Common myeloid progenitor, CD34-positive (primary cell): ENCODE data around the gene RANBP3L.
A peak's percentile ranks its signal among the peaks of the same experiment; 100 is the strongest.
"Not testable (repeated sequence)": the region's sequence is repeated elsewhere in the genome, so short reads cannot be mapped to it uniquely, and the experiment has no call there.

Experiments used
- CTCF ChIA-PET: fragments of 350-600 bp; sonication (Branson Sonifier 250); formaldehyde crosslinking; loops from one replicate; lab custom pipeline; 2021; ENCODE audit warnings: antibody characterized with exemption; lab: Charles Lee
- POLR2A ChIA-PET: fragments of 350-600 bp; sonication (Branson Sonifier 250); formaldehyde crosslinking; loops from one replicate; lab custom pipeline; 2021; ENCODE audit warnings: antibody characterized with exemption; lab: Charles Lee
- DNase-seq, 3 donors: peaks; one replicate each; pipeline versions ENCODE4 v3.0.0 to v3.0.0-alpha.2; 2013
- H3K27ac ChIP-seq, 2 experiments: 1 replicate in 1 of 2; 2 replicates in 1 of 2; pipeline ENCODE4 v1.7.0; 2013; ENCODE audit warnings: inconsistent platforms in 2 of 2, low read length in 2 of 2, mild to moderate bottlenecking in 2 of 2, low read depth in 1 of 2, moderate library complexity in 1 of 2; ENCODE audit not compliant: severe bottlenecking in 2 of 2, insufficient read depth in 1 of 2, poor library complexity in 1 of 2
- H3K27me3 ChIP-seq, 5 experiments: replicated peaks in 2 of 5; 1 replicate in 3 of 5; 2 replicates in 2 of 5; pipeline versions ENCODE4 v1.6.1 to v1.7.0; 2013; ENCODE audit warnings: low read length in 4 of 5, mild to moderate bottlenecking in 2 of 5, moderate library complexity in 2 of 5, inconsistent platforms in 1 of 5; ENCODE audit not compliant: insufficient read depth in 5 of 5, control insufficient read depth in 4 of 5
- H3K36me3 ChIP-seq, 4 experiments: 1 replicate in 2 of 4; 2 replicates in 2 of 4; pipeline versions ENCODE4 v1.6.1 to v1.7.0; 2013; ENCODE audit warnings: low read length in 3 of 4, control low read depth in 1 of 4, mild to moderate bottlenecking in 1 of 4; ENCODE audit not compliant: control insufficient read depth in 4 of 4, insufficient read depth in 4 of 4
- H3K4me1 ChIP-seq, 4 experiments: 1 replicate in 3 of 4; 2 replicates in 1 of 4; pipeline versions ENCODE4 v1.6.1 to v1.7.1; 2013; ENCODE audit warnings: low read length in 3 of 4, mild to moderate bottlenecking in 3 of 4, control low read depth in 1 of 4, inconsistent platforms in 1 of 4, moderate library complexity in 1 of 4; ENCODE audit not compliant: control insufficient read depth in 4 of 4, insufficient read depth in 4 of 4; ENCODE audit errors: control extremely low read depth in 1 of 4
- H3K4me3 ChIP-seq, 7 experiments: 1 replicate in 4 of 7; 2 replicates in 3 of 7; pipeline versions ENCODE4 v1.5.1 to v1.7.0; 2013; ENCODE audit warnings: mild to moderate bottlenecking in 7 of 7, low read length in 6 of 7, moderate library complexity in 6 of 7, inconsistent platforms in 2 of 7, low read depth in 2 of 7, control low read depth in 1 of 7; ENCODE audit not compliant: insufficient read depth in 4 of 7, control insufficient read depth in 1 of 7; ENCODE audit errors: extremely low read depth in 1 of 7
- H3K9me3 ChIP-seq, 5 experiments: 1 replicate in 4 of 5; 2 replicates in 1 of 5; pipeline versions ENCODE4 v1.6.1 to v1.7.1; 2013; ENCODE audit warnings: low read length in 4 of 5, mild to moderate bottlenecking in 2 of 5, inconsistent platforms in 1 of 5, low read depth in 1 of 5, moderate library complexity in 1 of 5; ENCODE audit not compliant: control insufficient read depth in 4 of 5, insufficient read depth in 2 of 5; ENCODE audit errors: control extremely low read depth in 1 of 5
- WGBS: methylation state at CpG from one replicate; pipeline ENCODE4 v1.1.5; 2013; ENCODE audit not compliant: insufficient coverage; 5-methylcytosine and 5-hydroxymethylcytosine counted together

RANBP3L gene

DNA sequence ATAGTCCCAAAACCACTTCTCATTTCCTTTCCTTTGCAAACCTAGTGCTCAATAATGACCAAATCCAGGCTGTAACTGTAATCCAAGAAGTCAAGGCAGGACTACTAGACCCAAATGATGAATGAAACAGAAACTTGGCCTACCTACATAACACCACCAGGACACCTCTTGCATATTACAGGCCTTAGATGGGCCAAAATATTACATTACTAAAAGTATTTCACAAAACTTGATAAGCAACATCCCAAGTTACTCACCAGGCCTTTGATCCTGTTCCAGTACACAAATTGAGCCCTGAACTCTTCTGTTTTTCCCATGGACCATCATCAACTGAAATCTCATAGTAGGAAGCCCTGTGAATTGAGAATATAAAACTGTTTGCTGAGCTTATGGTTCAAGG, 94.8 kb downstream of the RANBP3L start:
- ChIA-PET CTCF (interaction anchor here (1.2 kb wide), 1 partner anchor 18 kb away, joined by 3 read pairs; no protein-coding TSS in a partner anchor), POLR2A (no interaction called here)
- no peak for DNase-seq
- H3K9me3 ChIP-seq: no peaks in the 10 kb centered on the region
- peaks cover 0 to 10% (median 0%) of the 10 kb centered on the region in 4 experiments for H3K4me1 ChIP-seq
- peaks cover 0 to 19% (median 10%) of the 10 kb centered on the region in 4 experiments for H3K36me3 ChIP-seq
- no peaks in the 10 kb centered on the region for H3K27me3 ChIP-seq
- H3K27ac ChIP-seq: no peak overlapping the region
- no peak overlapping the region for H3K4me3 ChIP-seq

DNA sequence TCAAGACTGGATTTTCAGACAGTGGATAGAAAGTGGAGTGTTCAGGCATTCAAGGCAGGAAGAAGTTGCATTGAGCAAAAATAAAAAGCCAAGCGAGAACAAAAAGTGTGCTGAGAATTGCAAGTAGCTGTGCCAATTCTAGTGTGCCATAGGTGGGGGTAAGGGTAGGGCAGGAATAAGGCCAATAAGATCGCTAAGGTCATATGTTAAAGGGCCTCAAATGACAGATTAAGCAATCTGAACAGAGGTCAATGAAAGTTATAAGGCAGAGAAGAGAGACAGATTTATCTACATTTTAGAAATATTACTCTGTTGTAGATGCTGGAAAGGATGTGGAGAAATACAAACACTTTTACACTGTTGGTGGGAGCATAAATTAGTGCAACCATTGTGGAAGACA, 96.4 kb downstream of the RANBP3L start:
- Histone ChIP-seq H3K4me1 (peaks cover 0 to 10% (median 0%) of the 10 kb centered on the region in 4 experiments), H3K27me3 (no peaks in the 10 kb centered on the region), H3K4me3 (no peak overlapping the region), H3K36me3 (peaks cover 0 to 22% (median 13%) of the 10 kb centered on the region in 4 experiments), H3K9me3 (no peaks in the 10 kb centered on the region), H3K27ac (no peak overlapping the region)
- CTCF ChIA-PET: no interaction called here
- POLR2A ChIA-PET: no interaction called here
- 100% methylated on average over 2 of the region's 2 CpGs for WGBS
- DNase-seq: no peak

DNA sequence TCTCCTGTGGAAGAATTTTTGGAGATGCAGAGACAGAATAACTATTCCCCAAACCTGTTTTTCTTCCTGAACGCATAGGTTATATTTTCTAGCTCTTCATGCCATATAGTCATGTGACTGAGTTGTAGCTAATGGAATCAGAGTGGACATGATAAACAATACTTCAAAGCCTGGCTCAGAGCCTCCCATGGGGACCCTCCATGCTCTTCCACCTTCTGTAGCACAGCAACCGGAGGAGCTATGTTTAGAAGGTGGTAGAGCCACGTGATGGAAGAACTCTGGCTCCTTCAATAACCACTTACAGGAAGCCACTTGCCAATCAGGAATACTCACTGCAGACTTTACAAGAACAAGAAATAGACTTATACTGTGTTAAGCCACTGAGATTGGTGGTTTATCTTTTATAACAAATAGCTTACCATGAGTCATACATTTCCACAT, 99.2 kb downstream of the RANBP3L start:
- CTCF ChIA-PET: interaction anchor here (0.6 to 1.4 kb wide), 6 partner anchors 8 to 105 kb away, joined by 3 read pairs; no protein-coding TSS in a partner anchor
- WGBS: 100% methylated on average over 1 of the region's 3 CpGs

DNA sequence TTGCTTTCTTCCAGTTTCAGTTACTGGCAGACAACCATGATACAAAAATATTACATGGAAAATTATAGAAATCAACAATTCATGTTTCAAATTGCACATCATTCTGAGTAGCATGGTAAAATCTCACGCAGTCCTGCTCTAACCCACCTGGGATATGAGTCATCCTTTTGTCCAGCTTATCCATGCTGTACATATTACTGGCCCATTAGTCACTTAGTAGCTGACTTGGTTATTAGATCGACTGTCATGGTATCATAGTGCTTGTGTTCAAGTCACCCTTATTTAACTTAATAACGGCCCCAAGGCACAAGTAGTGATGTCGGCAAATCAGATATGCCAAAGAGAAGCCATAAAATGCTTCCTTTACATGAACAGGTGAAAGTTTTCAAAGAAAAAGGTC, 101.2 kb downstream of the RANBP3L start:
- Histone ChIP-seq H3K36me3 (peaks cover 4 to 40% (median 20%) of the 10 kb centered on the region in 4 experiments), H3K27me3 (no peaks in the 10 kb centered on the region), H3K27ac (no peak overlapping the region), H3K9me3 (no peaks in the 10 kb centered on the region), H3K4me3 (no peak overlapping the region), H3K4me1 (peaks cover 0 to 10% (median 0%) of the 10 kb centered on the region in 4 experiments)
- CTCF ChIA-PET: no interaction called here
- WGBS: 100% methylated on average over 1 of the region's 4 CpGs
- POLR2A ChIA-PET: no interaction called here
- DNase-seq: no peak

More for the DNA sequence above, 99.2 kb downstream of the RANBP3L start:
- Histone ChIP-seq H3K4me3 (no peak overlapping the region), H3K27me3 (no peaks in the 10 kb centered on the region), H3K4me1 (peaks cover 0 to 10% (median 0%) of the 10 kb centered on the region in 4 experiments), H3K36me3 (peaks cover 0 to 27% (median 16%) of the 10 kb centered on the region in 4 experiments), H3K27ac (no peak overlapping the region), H3K9me3 (no peaks in the 10 kb centered on the region)
- POLR2A ChIA-PET: no interaction called here
- DNase-seq: peak in 2 of 3 donors; percentile 28 to 45

DNA sequence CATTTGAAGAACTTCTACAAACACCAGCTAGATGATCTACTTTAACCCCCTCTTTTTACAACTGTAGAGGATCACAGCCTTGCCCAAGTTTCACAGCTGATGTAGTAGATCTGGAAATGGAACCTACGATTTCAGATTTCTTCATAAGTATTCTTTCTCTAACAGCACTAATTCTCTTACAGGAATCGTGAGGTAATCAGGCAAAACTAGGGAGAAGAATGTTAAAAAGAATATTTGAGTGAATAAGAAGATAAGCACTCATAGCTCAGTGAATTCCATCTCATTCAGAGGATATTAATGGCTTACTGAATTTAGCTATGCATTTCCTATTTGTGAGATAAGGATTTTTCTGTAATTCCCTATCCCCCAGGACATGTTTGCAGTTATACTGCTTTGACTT, 102.1 kb downstream of the RANBP3L start:
- DNase-seq: no peak
- Histone ChIP-seq H3K4me3 (no peak overlapping the region), H3K27me3 (no peaks in the 10 kb centered on the region), H3K4me1 (peaks cover 0 to 10% (median 0%) of the 10 kb centered on the region in 4 experiments), H3K27ac (no peak overlapping the region), H3K36me3 (peaks cover 4 to 42% (median 16%) of the 10 kb centered on the region in 4 experiments), H3K9me3 (no peaks in the 10 kb centered on the region)
- CTCF ChIA-PET: no interaction called here
- POLR2A ChIA-PET: no interaction called here
- no CpG with 5 or more reads among the region's 2 CpGs for WGBS

DNA sequence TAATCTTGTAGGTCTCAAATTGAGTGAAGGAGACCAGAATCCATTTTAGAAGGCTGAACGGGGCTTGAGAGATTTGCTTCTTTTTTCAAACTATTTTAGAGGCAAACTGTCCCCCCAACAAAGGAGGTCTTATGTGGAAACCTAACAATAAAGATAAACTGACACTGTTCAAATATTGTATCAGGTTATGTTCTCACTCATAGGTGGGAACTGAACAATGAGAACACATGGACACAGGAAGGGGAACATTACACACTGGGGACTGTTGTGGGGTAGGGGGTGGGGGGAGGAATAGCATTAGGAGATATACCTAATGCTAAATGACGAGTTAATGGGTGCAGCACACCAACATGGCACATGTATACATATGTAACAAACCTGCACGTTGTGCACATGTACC, 102.9 kb downstream of the RANBP3L start:
- H3K27me3 ChIP-seq, POLR2A ChIA-PET, CTCF ChIA-PET, DNase-seq, H3K9me3 ChIP-seq, H3K4me3 ChIP-seq, H3K27ac ChIP-seq: not testable (repeated sequence)
- H3K36me3 ChIP-seq: peaks cover 4 to 43% (median 18%) of the 10 kb centered on the region in 4 experiments
- H3K4me1 ChIP-seq: peaks cover 0 to 10% (median 0%) of the 10 kb centered on the region in 4 experiments
- 100% methylated on average over 1 of the region's 3 CpGs for WGBS
